ENCODE measurements around the gene AGTR1. TPM values are rescaled to one million over a fixed set of nuclear protein-coding genes. Genes with fewer than 3 reads are reported as not detected.
A peak's percentile ranks its signal among the peaks of the same experiment; 100 is the strongest.

AGTR1 gene
- total and polyA plus RNA-seq, 12 donors, result 20.6 to 89.2 (median 58.3) TPM

GRCh38 chr3:148763156-148763680 is 65.5 kb downstream of the AGTR1 start:
- Histone ChIP-seq H3K4me3 (no peak overlapping the region), H3K36me3 (replicated peaks in 1 of 2) (no peaks in the 10 kb centered on the region), H3K9me3 (replicated peaks in 1 of 3) (no peaks in the 10 kb centered on the region), H3K27ac (no peak overlapping the region), H3K4me1 (replicated peaks in 1 of 2) (no peaks in the 10 kb centered on the region), H3K27me3 (no peaks in the 10 kb centered on the region)
- WGBS, 4 donors, result 69 to 86% (median 80%) methylated on average over 3 of the region's 3 CpGs
- no peak for TF ChIP-seq POLR2A (IDR thresholded peaks at IDR 0.05)
- TF ChIP-seq, protein P1, sequence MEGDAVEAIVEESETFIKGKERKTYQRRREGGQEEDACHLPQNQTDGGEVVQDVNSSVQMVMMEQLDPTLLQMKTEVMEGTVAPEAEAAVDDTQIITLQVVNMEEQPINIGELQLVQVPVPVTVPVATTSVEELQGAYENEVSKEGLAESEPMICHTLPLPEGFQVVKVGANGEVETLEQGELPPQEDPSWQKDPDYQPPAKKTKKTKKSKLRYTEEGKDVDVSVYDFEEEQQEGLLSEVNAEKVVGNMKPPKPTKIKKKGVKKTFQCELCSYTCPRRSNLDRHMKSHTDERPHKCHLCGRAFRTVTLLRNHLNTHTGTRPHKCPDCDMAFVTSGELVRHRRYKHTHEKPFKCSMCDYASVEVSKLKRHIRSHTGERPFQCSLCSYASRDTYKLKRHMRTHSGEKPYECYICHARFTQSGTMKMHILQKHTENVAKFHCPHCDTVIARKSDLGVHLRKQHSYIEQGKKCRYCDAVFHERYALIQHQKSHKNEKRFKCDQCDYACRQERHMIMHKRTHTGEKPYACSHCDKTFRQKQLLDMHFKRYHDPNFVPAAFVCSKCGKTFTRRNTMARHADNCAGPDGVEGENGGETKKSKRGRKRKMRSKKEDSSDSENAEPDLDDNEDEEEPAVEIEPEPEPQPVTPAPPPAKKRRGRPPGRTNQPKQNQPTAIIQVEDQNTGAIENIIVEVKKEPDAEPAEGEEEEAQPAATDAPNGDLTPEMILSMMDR (IDR thresholded peaks at IDR 0.05), result no peak
- DNase-seq, result no peak
- intact Hi-C loops (cut with DNase I), result no loop called here

DNA sequence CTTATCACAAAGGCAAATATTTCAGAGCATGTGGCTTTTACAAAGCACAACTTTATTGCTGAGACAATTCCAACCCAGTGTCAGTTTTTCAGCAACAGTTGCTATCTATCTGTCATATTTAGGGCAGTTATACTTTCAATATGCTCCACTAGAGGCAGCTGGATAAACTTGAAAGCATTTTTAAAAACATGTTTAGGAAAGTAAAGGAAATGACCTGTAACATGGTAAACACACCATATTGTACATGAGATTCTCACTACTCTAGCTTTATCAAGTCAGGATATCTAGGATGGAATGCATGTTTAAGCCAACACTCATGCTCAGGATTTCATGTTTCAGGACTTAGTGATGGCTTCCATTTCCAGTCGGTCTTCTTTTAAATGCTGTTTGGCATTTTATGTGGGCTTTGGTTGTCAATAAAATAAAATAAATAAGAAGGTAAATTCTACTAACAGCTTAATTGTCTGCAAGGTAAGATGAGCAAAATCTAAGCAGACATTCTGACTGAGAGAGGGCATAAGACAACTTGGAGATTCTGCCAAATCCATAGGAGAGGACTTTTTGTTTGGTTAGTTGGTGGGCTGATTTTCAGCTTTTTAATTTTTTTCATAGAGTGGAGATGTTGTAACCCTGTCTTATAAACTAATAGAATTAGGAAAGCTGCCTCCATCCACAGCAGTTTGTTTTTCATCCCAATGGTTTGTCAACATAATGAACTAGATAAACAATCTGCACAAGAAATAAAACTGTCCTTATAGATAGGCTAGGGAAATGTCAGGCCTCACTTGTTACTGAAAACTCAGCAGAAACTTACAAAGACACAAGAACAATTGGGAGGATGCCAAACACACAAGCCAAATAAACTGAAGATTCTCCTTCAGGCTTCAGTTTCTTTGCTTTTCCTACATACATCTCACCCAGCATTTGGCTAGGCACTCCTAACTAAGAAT is 66.6 kb downstream of the AGTR1 start:
- Histone ChIP-seq H3K27ac (no peak overlapping the region), H3K9me3 (replicated peaks in 1 of 3) (no peaks in the 10 kb centered on the region), H3K27me3 (no peaks in the 10 kb centered on the region), H3K4me3 (no peak overlapping the region), H3K4me1 (replicated peaks in 1 of 2) (no peaks in the 10 kb centered on the region), H3K36me3 (replicated peaks in 1 of 2) (no peaks in the 10 kb centered on the region)
- intact Hi-C loops (cut with DNase I), result no loop called here
- 83 to 93% (median 89%) methylated on average over 1 of the region's 1 CpG for WGBS, 4 donors
- TF ChIP-seq, protein P1 (IDR thresholded peaks at IDR 0.05), result peak in 1 of 6 experiments; percentile 10
- no peak for TF ChIP-seq POLR2A (IDR thresholded peaks at IDR 0.05)
- no peak for DNase-seq

- Histone ChIP-seq H3K27ac (no peak overlapping the region), H3K36me3 (replicated peaks in 1 of 2) (no peaks in the 10 kb centered on the region), H3K9me3 (replicated peaks in 1 of 3) (no peaks in the 10 kb centered on the region), H3K27me3 (no peaks in the 10 kb centered on the region), H3K4me3 (no peak overlapping the region), H3K4me1 (replicated peaks in 1 of 2) (no peaks in the 10 kb centered on the region)
- no peak for DNase-seq
- 34 to 60% (median 48%) methylated on average over 2 of the region's 2 CpGs for WGBS, 4 donors
- TF ChIP-seq, protein P1 (IDR thresholded peaks at IDR 0.05), result no peak
- TF ChIP-seq POLR2A (IDR thresholded peaks at IDR 0.05), result no peak
- intact Hi-C loops (cut with DNase I), result no loop called here
Observed at GRCh38 chr3:148772361-148772760, 74.7 kb downstream of the AGTR1 start.

DNA sequence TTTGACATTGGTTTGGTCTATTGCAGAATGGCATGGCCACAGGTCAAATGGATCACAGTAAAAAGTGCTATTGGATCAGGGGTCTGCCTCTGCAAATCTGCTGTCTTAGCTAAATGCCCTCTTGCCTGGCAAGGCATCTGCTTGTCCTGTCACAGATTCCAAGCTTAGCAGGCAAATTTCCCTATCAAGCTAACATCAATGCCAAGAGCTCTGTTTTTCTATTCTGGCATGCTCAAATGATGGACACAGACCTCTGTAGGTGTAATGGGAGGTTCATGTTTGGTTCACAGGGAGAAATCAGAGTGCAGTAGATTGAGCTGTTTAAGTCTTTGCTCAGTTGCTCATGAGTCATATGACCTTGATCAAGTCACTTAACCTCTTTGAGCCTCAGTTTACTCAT is 75.1 kb downstream of the AGTR1 start:
- intact Hi-C loops (cut with DNase I), result no loop called here
- TF ChIP-seq, protein P1 (IDR thresholded peaks at IDR 0.05), result no peak
- TF ChIP-seq POLR2A (IDR thresholded peaks at IDR 0.05), result no peak
- Histone ChIP-seq H3K27me3 (no peaks in the 10 kb centered on the region), H3K27ac (no peak overlapping the region), H3K36me3 (replicated peaks in 1 of 2) (no peaks in the 10 kb centered on the region), H3K4me3 (no peak overlapping the region), H3K9me3 (replicated peaks in 1 of 3) (no peaks in the 10 kb centered on the region), H3K4me1 (replicated peaks in 1 of 2) (no peaks in the 10 kb centered on the region)
- DNase-seq, result no peak
